Ishikawa (cell line): Measurements from ENCODE around the gene OR2J1.

Experiments
- CEBPB ChIP-seq: IDR thresholded peaks from 2 replicates; pipeline ENCODE4 v1.6.1; 2012
- CREB1 ChIP-seq: IDR thresholded peaks from 2 replicates; pipeline ENCODE4 v1.6.1; 2012; ENCODE audit warnings: low read depth
- EGR1 ChIP-seq: IDR thresholded peaks from 2 replicates; pipeline ENCODE4 v1.6.1; 2012
- EP300 ChIP-seq: IDR thresholded peaks from 2 replicates; pipeline ENCODE4 v1.6.1; 2012; ENCODE audit warnings: borderline replicate concordance
- FOXM1 ChIP-seq: IDR thresholded peaks from 2 replicates; pipeline ENCODE4 v1.6.1; 2012; ENCODE audit warnings: low read depth, borderline replicate concordance
- NFIC ChIP-seq: IDR thresholded peaks from 2 replicates; pipeline ENCODE4 v1.6.1; 2012
- RAD21 ChIP-seq: IDR thresholded peaks from 2 replicates; pipeline ENCODE4 v1.6.1; 2012; ENCODE audit warnings: low read depth
- TAF1 ChIP-seq: IDR thresholded peaks from 2 replicates; pipeline ENCODE4 v1.6.1; 2012; ENCODE audit warnings: low read depth, mild to moderate bottlenecking
- TCF12 ChIP-seq: IDR thresholded peaks from 2 replicates; pipeline ENCODE4 v1.6.1; 2012; ENCODE audit warnings: low read depth
- TEAD4 ChIP-seq: IDR thresholded peaks from 2 replicates; pipeline ENCODE4 v1.6.1; 2012
- YY1 ChIP-seq: IDR thresholded peaks from 2 replicates; pipeline ENCODE4 v1.6.1; 2012; ENCODE audit warnings: low read depth
- ZBTB7A ChIP-seq: IDR thresholded peaks from 2 replicates; pipeline ENCODE4 v1.6.1; 2012; ENCODE audit warnings: low read depth
- TF ChIP-seq, protein P1 (sequence below): IDR thresholded peaks from 2 replicates; pipeline ENCODE4 v1.6.1; 2012
- TF ChIP-seq, protein P2 (sequence below): IDR thresholded peaks from 2 replicates; pipeline ENCODE4 v1.6.1; 2012
- TF ChIP-seq, protein P3 (sequence below): IDR thresholded peaks from 2 replicates; pipeline ENCODE4 v1.6.1; 2012; ENCODE audit warnings: low read depth, mild to moderate bottlenecking

Gene OR2J1

DNA sequence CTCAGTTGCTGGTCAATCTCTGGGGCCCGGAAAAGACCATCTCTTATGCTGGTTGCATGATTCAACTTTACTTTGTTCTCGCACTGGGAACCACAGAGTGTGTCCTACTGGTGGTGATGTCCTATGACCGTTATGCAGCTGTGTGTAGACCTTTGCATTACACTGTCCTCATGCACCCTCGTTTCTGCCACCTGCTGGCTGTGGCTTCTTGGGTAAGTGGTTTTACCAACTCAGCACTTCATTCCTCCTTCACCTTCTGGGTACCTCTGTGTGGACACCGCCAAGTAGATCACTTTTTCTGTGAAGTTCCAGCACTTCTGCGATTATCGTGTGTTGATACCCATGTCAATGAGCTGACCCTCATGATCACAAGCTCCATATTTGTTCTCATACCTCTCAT is 12.8 kb downstream of the OR2J1 start:
- no peak for TF ChIP-seq CREB1
- no peak for TF ChIP-seq CEBPB
- TF ChIP-seq NFIC: no peak
- TF ChIP-seq, protein P1, sequence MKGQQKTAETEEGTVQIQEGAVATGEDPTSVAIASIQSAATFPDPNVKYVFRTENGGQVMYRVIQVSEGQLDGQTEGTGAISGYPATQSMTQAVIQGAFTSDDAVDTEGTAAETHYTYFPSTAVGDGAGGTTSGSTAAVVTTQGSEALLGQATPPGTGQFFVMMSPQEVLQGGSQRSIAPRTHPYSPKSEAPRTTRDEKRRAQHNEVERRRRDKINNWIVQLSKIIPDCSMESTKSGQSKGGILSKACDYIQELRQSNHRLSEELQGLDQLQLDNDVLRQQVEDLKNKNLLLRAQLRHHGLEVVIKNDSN: no peak
- no peak for TF ChIP-seq TEAD4
- TF ChIP-seq ZBTB7A: no peak
- TF ChIP-seq YY1: no peak
- TF ChIP-seq EP300: no peak
- TF ChIP-seq EGR1: no peak
- no peak for TF ChIP-seq TCF12
- TF ChIP-seq, protein P2, sequence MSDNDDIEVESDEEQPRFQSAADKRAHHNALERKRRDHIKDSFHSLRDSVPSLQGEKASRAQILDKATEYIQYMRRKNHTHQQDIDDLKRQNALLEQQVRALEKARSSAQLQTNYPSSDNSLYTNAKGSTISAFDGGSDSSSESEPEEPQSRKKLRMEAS: no peak
- no peak for TF ChIP-seq TAF1
- no peak for TF ChIP-seq RAD21
- TF ChIP-seq FOXM1: no peak
- TF ChIP-seq, protein P3, sequence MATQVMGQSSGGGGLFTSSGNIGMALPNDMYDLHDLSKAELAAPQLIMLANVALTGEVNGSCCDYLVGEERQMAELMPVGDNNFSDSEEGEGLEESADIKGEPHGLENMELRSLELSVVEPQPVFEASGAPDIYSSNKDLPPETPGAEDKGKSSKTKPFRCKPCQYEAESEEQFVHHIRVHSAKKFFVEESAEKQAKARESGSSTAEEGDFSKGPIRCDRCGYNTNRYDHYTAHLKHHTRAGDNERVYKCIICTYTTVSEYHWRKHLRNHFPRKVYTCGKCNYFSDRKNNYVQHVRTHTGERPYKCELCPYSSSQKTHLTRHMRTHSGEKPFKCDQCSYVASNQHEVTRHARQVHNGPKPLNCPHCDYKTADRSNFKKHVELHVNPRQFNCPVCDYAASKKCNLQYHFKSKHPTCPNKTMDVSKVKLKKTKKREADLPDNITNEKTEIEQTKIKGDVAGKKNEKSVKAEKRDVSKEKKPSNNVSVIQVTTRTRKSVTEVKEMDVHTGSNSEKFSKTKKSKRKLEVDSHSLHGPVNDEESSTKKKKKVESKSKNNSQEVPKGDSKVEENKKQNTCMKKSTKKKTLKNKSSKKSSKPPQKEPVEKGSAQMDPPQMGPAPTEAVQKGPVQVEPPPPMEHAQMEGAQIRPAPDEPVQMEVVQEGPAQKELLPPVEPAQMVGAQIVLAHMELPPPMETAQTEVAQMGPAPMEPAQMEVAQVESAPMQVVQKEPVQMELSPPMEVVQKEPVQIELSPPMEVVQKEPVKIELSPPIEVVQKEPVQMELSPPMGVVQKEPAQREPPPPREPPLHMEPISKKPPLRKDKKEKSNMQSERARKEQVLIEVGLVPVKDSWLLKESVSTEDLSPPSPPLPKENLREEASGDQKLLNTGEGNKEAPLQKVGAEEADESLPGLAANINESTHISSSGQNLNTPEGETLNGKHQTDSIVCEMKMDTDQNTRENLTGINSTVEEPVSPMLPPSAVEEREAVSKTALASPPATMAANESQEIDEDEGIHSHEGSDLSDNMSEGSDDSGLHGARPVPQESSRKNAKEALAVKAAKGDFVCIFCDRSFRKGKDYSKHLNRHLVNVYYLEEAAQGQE: no peak

DNA sequence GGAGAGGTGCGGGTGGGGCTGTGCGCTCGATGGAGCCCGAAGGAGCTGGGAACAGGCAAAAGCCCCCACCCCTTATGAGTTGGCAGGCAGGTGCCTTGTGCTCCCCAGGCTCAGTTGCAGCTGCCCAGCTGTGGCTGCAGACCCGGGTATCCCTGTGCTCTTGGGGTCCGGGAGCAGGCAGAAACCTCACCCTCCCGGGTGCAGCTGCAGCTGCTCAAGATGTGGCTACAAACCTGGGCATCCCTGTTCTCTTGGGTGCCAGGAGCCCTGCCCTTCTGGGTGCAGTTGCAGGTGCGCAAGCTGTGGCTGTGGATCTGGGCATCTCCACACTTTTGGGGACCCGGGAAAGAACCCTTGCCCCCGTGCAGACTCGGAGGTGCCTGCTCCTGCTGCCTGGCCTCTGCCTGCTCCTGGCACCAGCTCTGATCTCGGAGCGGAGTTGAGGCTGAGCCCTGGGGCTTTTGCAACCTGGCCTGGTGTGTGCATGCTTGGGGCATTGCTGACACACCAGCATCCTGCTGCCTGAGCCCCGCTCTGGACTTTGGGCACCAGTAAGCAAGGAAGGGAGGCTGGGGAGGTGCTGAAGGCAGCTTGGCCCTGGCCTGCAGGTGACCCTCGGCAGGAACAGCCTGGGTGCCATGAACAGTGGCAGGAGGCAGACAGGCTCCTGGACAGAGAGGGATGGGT is 30.2 kb downstream of the OR2J1 start:
- TF ChIP-seq, protein P1: no peak
- TF ChIP-seq, protein P3: no peak
- TF ChIP-seq TEAD4 (no peak), CEBPB (no peak), TAF1 (no peak), EP300 (no peak), YY1 (no peak), EGR1 (no peak), NFIC (no peak), TCF12 (no peak), CREB1 (no peak), ZBTB7A (no peak), RAD21 (no peak), FOXM1 (no peak)
- TF ChIP-seq, protein P2: no peak

DNA sequence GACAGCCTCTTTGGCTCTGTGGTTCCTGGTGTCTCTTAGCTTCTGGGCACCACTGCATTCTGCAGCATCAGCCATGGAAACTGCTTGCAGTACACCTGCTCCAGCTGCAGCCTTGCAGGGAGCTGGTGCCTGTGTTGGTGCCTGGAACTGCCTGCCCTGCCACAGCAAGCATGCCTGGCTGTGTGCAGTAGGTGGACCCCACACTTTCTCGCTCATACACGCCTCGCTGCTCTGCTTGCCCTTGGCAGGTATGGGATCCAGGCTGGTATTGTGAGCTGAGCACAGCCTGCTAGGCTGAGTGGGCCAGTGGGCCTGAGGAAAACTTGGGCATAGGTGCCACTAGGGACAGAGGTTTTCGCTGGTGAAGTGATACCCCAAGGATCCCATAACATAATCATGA is 31.4 kb downstream of the OR2J1 start:
- TF ChIP-seq ZBTB7A (no peak), NFIC (no peak), CREB1 (no peak)
- TF ChIP-seq, protein P2: no peak

DNA sequence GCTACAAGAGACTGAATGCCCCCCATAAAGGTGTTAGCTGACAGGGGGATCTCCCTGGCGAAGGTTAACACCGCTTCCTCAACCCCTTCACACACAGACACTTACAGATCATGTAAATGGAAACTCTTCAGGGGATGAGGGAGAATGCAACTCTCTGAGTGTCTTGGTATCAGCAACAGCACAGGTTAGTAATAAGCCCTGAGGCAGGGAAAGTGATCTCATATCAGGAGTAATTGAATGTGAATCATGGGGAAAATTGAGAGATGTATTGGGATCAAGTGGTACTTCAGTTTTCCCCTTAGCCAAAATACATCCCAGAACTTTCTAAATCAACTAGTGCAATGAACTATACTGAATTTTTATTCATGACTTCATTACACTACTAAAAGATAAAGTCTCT is 32.4 kb downstream of the OR2J1 start:
- TF ChIP-seq FOXM1 (no peak), CEBPB (no peak), TAF1 (no peak), RAD21 (no peak), CREB1 (no peak), EGR1 (no peak), TCF12 (no peak), NFIC (no peak), EP300 (no peak), YY1 (no peak), ZBTB7A (no peak), TEAD4 (no peak)
- TF ChIP-seq, protein P3: no peak
- TF ChIP-seq, protein P1: no peak
- TF ChIP-seq, protein P2: no peak
